Erythroblast (primary cell): Measurements from ENCODE around the gene MAGI1.

Experiments used
- GATA1 ChIP-seq: IDR thresholded peaks from 2 replicates; pipeline ENCODE4 v1.6.1; 2011; ENCODE audit warnings: low read depth, mild to moderate bottlenecking, control low read depth, low read length, moderate library complexity
- POLR2A ChIP-seq: IDR thresholded peaks from 2 replicates; pipeline ENCODE4 v1.6.1; 2011; ENCODE audit warnings: mild to moderate bottlenecking, low read length

GRCh38 chr3:65473736-65474135 lies 565.0 kb downstream of the MAGI1 start:
- no peak for TF ChIP-seq POLR2A
- TF ChIP-seq GATA1: no peak
